Heart left ventricle (tissue), 16 donors: ENCODE results near the gene ARPP21. TPM values are rescaled to one million over a fixed set of nuclear protein-coding genes. Genes with fewer than 3 reads are reported as not detected.

Experiments
- ATAC-seq, 4 donors: fragments of 200-7000 bp; cut with Tn5 transposase; one replicate each; pipeline ENCODE4 v1.9.1; 2020 to 2022; ENCODE audit warnings: moderate library complexity in 4 of 4, mild to moderate bottlenecking in 3 of 4, moderate number of reproducible peaks in 1 of 4
- DNase-seq, 5 donors: peaks; one replicate each; pipeline ENCODE4 v3.0.0-alpha.2; 2020
- H3K27ac ChIP-seq, 12 donors: fragments of 200-600 bp; sonication (generic) in 4 of 12; one replicate each; pipeline versions ENCODE4 v1.5.0 to v1.8.0; 2016 to 2022; ENCODE audit warnings: mild to moderate bottlenecking in 2 of 12
- H3K27me3 ChIP-seq, 9 donors: fragments of 200-600 bp; sonication (generic) in 2 of 9; one replicate each; pipeline versions ENCODE4 v1.5.1 to v1.8.0; 2016 to 2022; ENCODE audit warnings: mild to moderate bottlenecking in 3 of 9
- H3K36me3 ChIP-seq, 9 donors: fragments of 200-600 bp; sonication (generic) in 2 of 9; one replicate each; pipeline versions ENCODE4 v1.5.0 to v1.8.0; 2018 to 2022; ENCODE audit warnings: mild to moderate bottlenecking in 2 of 9
- H3K4me1 ChIP-seq, 12 donors: fragments of 200-600 bp; sonication (generic) in 4 of 12; one replicate each; pipeline versions ENCODE4 v1.5.0 to v1.8.0; 2016 to 2022; ENCODE audit warnings: mild to moderate bottlenecking in 3 of 12
- H3K4me3 ChIP-seq, 12 donors: fragments of 200-600 bp; sonication (generic) in 4 of 12; one replicate each; pipeline versions ENCODE4 v1.5.0 to v1.8.0; 2017 to 2022; ENCODE audit warnings: mild to moderate bottlenecking in 9 of 12, moderate library complexity in 4 of 12
- H3K9me3 ChIP-seq, 12 donors: fragments of 200-600 bp; sonication (generic) in 4 of 12; one replicate each; pipeline versions ENCODE4 v1.5.0 to v1.8.0; 2016 to 2022; ENCODE audit warnings: mild to moderate bottlenecking in 1 of 12
- CTCF ChIP-seq, 12 donors: fragments of 200-600 bp; sonication (generic) in 4 of 12; IDR thresholded peaks; one replicate each; pipeline versions ENCODE4 v1.5.0 to v1.8.0; 2018 to 2022; ENCODE audit warnings: antibody characterized with exemption in 12 of 12, mild to moderate bottlenecking in 5 of 12
- POLR2A ChIP-seq, 2 donors: fragments of 450-650 bp; IDR thresholded peaks; one replicate each; pipeline ENCODE4 v1.6.1; 2017; ENCODE audit warnings: antibody characterized with exemption in 2 of 2, mild to moderate bottlenecking in 2 of 2, moderate library complexity in 2 of 2
- WGBS, 4 donors: extraction: QIAGEN DNeasy Blood & Tissue Kit in 2 of 4; methylation state at CpG; one replicate each; pipeline versions ENCODE4 v1.1.5 to v1.1.7; 2013 to 2018; 5-methylcytosine and 5-hydroxymethylcytosine counted together
- intact Hi-C, 10 donors: fragments of 100-400 bp; cut with DNase I; formaldehyde crosslinking; loops; one replicate each; pipeline versions ENCODE4 v1.11.1 to v1.14.2; 2022
- polyA plus RNA-seq, 2 donors: library from polyadenylated mRNA; stranded (reverse); fragments of 200-250 nt; gene quantifications; one replicate each; pipeline ENCODE4 v1.2.3, GENCODE V29; 2013
- total RNA-seq, 9 donors: library from RNA; depleted of rRNA in 2 of 9; stranded (reverse); fragments of >200 nt in 2 of 9; fragmentation: NEBNext Ultra II Directional in 3 of 9; extraction: Animal tissue kit (Norgen Biotek cat#: 25700) in 3 of 9; gene quantifications; one replicate each; pipeline versions ENCODE4 v1.1.0 to v1.2.4, GENCODE V29; 2016 to 2023
- donor health status: ischemic (EF 13 %, LVEDD 7.1; RV severe dilation, severe dysfunction).
- donor health status: healthy with polysubstance abuse.
- donor health status: DM: no; HTN: yes; CAD: no.
- donor health status: DM: no; HTN: no; CAD: no.
- donor health status: ischemic (EF 25% LVEDD 6.9; RV normal size, moderate dysfunction).
- donor health status: ischemic (EF 25% LVEDD 5.7; RV mildly dilated, moderate dysfunction).
- donor health status: healthy.
- donor health status: DM: yes; HTN: yes; CAD: no.
- donor health status: ischemic (EF 35%, LVEDD 5.7; RV mildly dilated, moderate dysfunction).
- donor health status: nonischemic (EF 11% LVEDD 7.7; RV severe dilation, severe dysfunction).
- donor health status: DM: yes; HTN: yes; CAD: no.
- donor health status: PGD.
- donor health status: ischemic (EF 29% LVEDD 5.4; RV normal size, mild dysfunction).
- donor health status: nonischemic (EF 23%, LVEDD 6.1; RV moderate dilation, normal function).

Gene ARPP21
- total and polyA plus RNA-seq, 11 donors, result 0.01 to 0.98 TPM; not detected in 9

- no peak overlapping the region for H3K4me3 ChIP-seq
- H3K27me3 ChIP-seq, result no peaks in the 10 kb centered on the region
- 67 to 75% (median 71%) methylated on average over 1 of the region's 1 CpG for WGBS, 4 donors
- intact Hi-C loops, result no loop called here
- H3K9me3 ChIP-seq, result no peaks in the 10 kb centered on the region
- peaks cover 0 to 4% (median 0%) of the 10 kb centered on the region in 12 donors for H3K4me1 ChIP-seq
- no peak for TF ChIP-seq CTCF (IDR thresholded peaks at IDR 0.05)
- TF ChIP-seq POLR2A (IDR thresholded peaks at IDR 0.05), result no peak
- DNase-seq (no peak), ATAC-seq (no peak)
- no peaks in the 10 kb centered on the region for H3K36me3 ChIP-seq
- no peak overlapping the region for H3K27ac ChIP-seq
Observed at GRCh38 chr3:35787936-35788335, 148.6 kb downstream of the ARPP21 start.

GRCh38 chr3:35789042-35789831 lies 149.9 kb downstream of the ARPP21 start:
- no peak for DNase-seq
- intact Hi-C loops, result no loop called here
- Histone ChIP-seq H3K27me3 (no peaks in the 10 kb centered on the region), H3K36me3 (no peaks in the 10 kb centered on the region), H3K9me3 (no peaks in the 10 kb centered on the region), H3K4me3 (no peak overlapping the region), H3K4me1 (peaks cover 0 to 4% (median 0%) of the 10 kb centered on the region in 12 donors), H3K27ac (no peak overlapping the region)
- 43 to 50% (median 47%) methylated on average over 4 of the region's 4 CpGs for WGBS, 4 donors
- TF ChIP-seq CTCF (IDR thresholded peaks at IDR 0.05) (no peak), POLR2A (IDR thresholded peaks at IDR 0.05) (no peak)
- ATAC-seq, result peak in 2 of 4 donors; percentile 52 to 66

GRCh38 chr3:35790764-35791163 lies 151.4 kb downstream of the ARPP21 start:
- DNase-seq, result no peak
- TF ChIP-seq POLR2A (IDR thresholded peaks at IDR 0.05) (no peak), CTCF (IDR thresholded peaks at IDR 0.05) (no peak)
- Histone ChIP-seq H3K9me3 (no peaks in the 10 kb centered on the region), H3K27me3 (no peaks in the 10 kb centered on the region), H3K27ac (no peak overlapping the region), H3K36me3 (no peaks in the 10 kb centered on the region), H3K4me3 (no peak overlapping the region), H3K4me1 (peaks cover 0 to 4% (median 0%) of the 10 kb centered on the region in 12 donors)
- intact Hi-C loops, result no loop called here
- 91 to 95% (median 95%) methylated on average over 1 of the region's 1 CpG for WGBS, 4 donors
- ATAC-seq, result no peak

GRCh38 chr3:35793667-35794066 lies 154.3 kb downstream of the ARPP21 start:
- H3K27ac ChIP-seq, result no peak overlapping the region
- H3K4me3 ChIP-seq, result no peak overlapping the region

More at GRCh38 chr3:35793667-35794066, 154.3 kb downstream of the ARPP21 start:
- WGBS, 4 donors, result 92 to 100% (median 97%) methylated on average over 1 of the region's 1 CpG
- DNase-seq, result no peak
- no peak for TF ChIP-seq CTCF (IDR thresholded peaks at IDR 0.05)
- Histone ChIP-seq H3K36me3 (no peaks in the 10 kb centered on the region), H3K9me3 (no peaks in the 10 kb centered on the region), H3K4me1 (peaks cover 0 to 4% (median 0%) of the 10 kb centered on the region in 12 donors), H3K27me3 (no peaks in the 10 kb centered on the region)
- intact Hi-C loops, result no loop called here
- no peak for ATAC-seq
